ENCODE measurements around the gene PDHA2.

GRCh38 chr4:95839891-95840290, at the start of gene PDHA2:
- TF ChIP-seq CTCF (IDR thresholded peaks at IDR 0.05; ENCODE audit: low read length) (no peak), EZH2 (IDR thresholded peaks at IDR 0.05; ENCODE audit: borderline replicate concordance, low read length) (no peak)

Measured in OCI-LY1 (cell line).